ENCODE results near the gene NOTUM. TPM values are rescaled to one million over a fixed set of nuclear protein-coding genes. Genes with fewer than 3 reads are reported as not detected.

The NOTUM gene
- total RNA-seq, 4 donors from 2014 or later: not detected

- H3K4me1 ChIP-seq: peaks cover 0 to 36% (median 20%) of the 10 kb centered on the region in 4 donors
- TF ChIP-seq POLR2A (IDR thresholded peaks at IDR 0.05): no peak
- no peak for TF ChIP-seq CTCF (IDR thresholded peaks at IDR 0.05)
- no peak for TF ChIP-seq EP300 (IDR thresholded peaks at IDR 0.05)
Measured at GRCh38 chr17:81916234-81917001, 44.6 kb downstream of the NOTUM start.

GRCh38 chr17:81915331-81915730, 45.7 kb downstream of the NOTUM start:
- no peak for DNase-seq (ENCODE audit: low spot score in 2 of 2)
- 90 to 95% methylated on average over 12 of the region's 12 CpGs for WGBS, 2 donors
- no peak for TF ChIP-seq POLR2A (IDR thresholded peaks at IDR 0.05)
- TF ChIP-seq EP300 (IDR thresholded peaks at IDR 0.05): no peak
- TF ChIP-seq CTCF (IDR thresholded peaks at IDR 0.05): no peak
- H3K36me3 ChIP-seq: peaks cover 0 to 57% (median 11%) of the 10 kb centered on the region in 3 donors
- no peaks in the 10 kb centered on the region for H3K9me3 ChIP-seq
- no peak overlapping the region for H3K27ac ChIP-seq
- no peak overlapping the region for H3K4me3 ChIP-seq
- peaks cover 0 to 41% (median 24%) of the 10 kb centered on the region in 4 donors for H3K4me1 ChIP-seq
- H3K27me3 ChIP-seq: no peaks in the 10 kb centered on the region

More at GRCh38 chr17:81916234-81917001, 44.6 kb downstream of the NOTUM start:
- H3K27me3 ChIP-seq: no peaks in the 10 kb centered on the region
- DNase-seq (ENCODE audit: low spot score in 2 of 2): no peak
- no peak overlapping the region for H3K27ac ChIP-seq
- H3K4me3 ChIP-seq: peak overlapping the region in 1 of 4 donors; percentile 70
- 75 to 79% methylated on average over 21 of the region's 21 CpGs for WGBS, 2 donors
- peaks cover 0 to 65% (median 11%) of the 10 kb centered on the region in 3 donors for H3K36me3 ChIP-seq
- no peaks in the 10 kb centered on the region for H3K9me3 ChIP-seq

DNA sequence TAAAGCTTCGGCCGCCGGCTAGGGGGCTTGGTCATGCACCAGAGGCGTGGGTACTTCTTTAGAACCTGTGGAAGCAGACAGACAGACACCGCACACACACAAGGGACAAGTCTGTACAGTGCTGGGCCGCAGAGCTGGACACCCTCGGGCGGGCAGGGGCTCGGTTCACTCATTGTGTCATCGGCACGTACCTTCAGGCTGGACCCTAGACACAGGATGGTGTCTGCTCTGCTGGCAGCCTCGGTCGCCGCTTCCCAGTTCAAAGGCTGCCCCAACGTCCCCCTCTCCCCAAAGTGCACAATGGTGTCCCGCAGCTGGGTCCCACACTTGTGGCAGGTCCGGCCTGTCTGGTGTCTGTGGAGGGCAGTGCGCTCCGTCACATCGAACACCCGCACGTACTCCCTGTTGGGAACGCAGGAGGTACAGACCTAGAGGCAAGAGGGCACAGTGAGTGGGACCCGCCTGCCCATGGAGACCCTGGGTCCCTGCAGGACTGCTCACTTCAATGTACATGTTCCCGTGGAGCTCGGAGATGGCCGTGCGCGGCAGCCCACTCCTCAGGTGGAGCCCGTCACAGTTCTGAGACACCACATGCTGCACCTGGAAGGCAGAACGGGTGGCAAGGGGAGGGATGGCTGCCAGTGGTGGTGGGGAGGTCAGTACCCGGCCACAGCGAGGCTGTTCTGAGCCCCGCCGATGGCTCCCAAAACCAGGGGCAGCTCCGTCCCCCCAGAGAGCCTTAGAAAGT, 46.7 kb downstream of the NOTUM start:
- TF ChIP-seq CTCF (IDR thresholded peaks at IDR 0.05) (no peak), EP300 (IDR thresholded peaks at IDR 0.05) (no peak), POLR2A (IDR thresholded peaks at IDR 0.05) (no peak)
- H3K36me3 ChIP-seq: peaks cover 0 to 50% (median 11%) of the 10 kb centered on the region in 3 donors
- WGBS, 2 donors: 95 to 97% methylated on average over 21 to 29 of the region's 36 CpGs
- H3K9me3 ChIP-seq: no peaks in the 10 kb centered on the region
- no peaks in the 10 kb centered on the region for H3K27me3 ChIP-seq
- peaks cover 0 to 51% (median 31%) of the 10 kb centered on the region in 4 donors for H3K4me1 ChIP-seq
- H3K27ac ChIP-seq: no peak overlapping the region
- no peak for DNase-seq (ENCODE audit: low spot score in 2 of 2)
- no peak overlapping the region for H3K4me3 ChIP-seq

DNA sequence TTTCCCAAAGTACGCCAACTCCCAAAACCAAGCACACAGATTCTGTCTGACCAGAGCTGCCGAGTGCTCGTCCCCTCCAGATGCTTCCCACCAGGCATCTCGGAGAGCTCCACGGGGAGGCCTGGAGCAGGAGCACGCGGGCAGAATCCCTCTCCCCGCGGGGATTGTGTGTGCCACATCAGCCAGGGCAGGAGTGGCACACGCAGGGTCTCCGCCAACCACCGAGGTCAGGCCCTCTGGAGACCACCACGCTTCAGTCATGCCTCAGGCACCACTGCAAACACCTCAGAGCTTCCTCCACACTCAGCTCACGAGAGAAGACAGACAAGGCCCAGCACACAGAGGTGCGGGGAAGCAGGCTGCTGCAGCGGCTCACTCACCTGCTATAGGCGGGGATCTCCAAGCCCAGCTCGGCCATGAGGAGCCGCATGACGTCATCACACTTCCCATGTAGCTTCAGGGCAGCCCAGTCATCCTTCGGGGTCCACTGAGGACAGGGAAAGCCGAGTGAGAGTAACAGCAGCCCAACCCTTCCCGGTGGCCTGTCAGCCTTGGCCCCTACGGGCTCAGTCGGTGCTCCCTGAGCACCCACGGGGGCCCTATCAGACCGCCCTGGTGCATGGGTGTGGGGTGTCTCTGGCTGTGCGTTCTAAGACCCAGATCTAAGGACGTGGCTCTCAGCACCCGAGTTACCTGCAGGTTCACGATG, 47.4 kb downstream of the NOTUM start:
- no peak for DNase-seq (ENCODE audit: low spot score in 2 of 2)
- Histone ChIP-seq H3K4me3 (no peak overlapping the region), H3K4me1 (peaks cover 0 to 45% (median 30%) of the 10 kb centered on the region in 4 donors), H3K36me3 (peaks cover 0 to 52% (median 11%) of the 10 kb centered on the region in 3 donors), H3K27ac (no peak overlapping the region), H3K9me3 (no peaks in the 10 kb centered on the region), H3K27me3 (no peaks in the 10 kb centered on the region)
- TF ChIP-seq CTCF (IDR thresholded peaks at IDR 0.05) (no peak), EP300 (IDR thresholded peaks at IDR 0.05) (no peak), POLR2A (IDR thresholded peaks at IDR 0.05) (no peak)
- WGBS, 2 donors: 93 to 95% methylated on average over 26 to 31 of the region's 31 CpGs
